Hepatocyte (in vitro differentiated cells): ENCODE measurements around the gene SEMA6A. TPM values are rescaled to one million over a fixed set of nuclear protein-coding genes. Genes with fewer than 3 reads are reported as not detected.

Experiments used
- DNase-seq: peaks from one replicate; pipeline ENCODE4 v3.0.0-alpha.2; 2016; ENCODE audit warnings: low spot score
- H2AFZ ChIP-seq: fragments of 200-600 bp; sonication (generic); 2 replicates; pipeline ENCODE4 v1.6.0; 2016; ENCODE audit warnings: antibody characterized with exemption, mild to moderate bottlenecking
- H3K27ac ChIP-seq: fragments of 200-600 bp; sonication (generic); 2 replicates; pipeline ENCODE4 v1.5.1; 2016; ENCODE audit warnings: mild to moderate bottlenecking
- H3K27me3 ChIP-seq: fragments of 200-600 bp; sonication (generic); 2 replicates; pipeline ENCODE4 v1.6.1; 2016
- H3K36me3 ChIP-seq: fragments of 200-600 bp; sonication (generic); replicated peaks from 2 replicates; pipeline ENCODE4 v1.5.1; 2016; ENCODE audit warnings: low read depth; ENCODE audit not compliant: insufficient read depth
- H3K4me1 ChIP-seq: fragments of 200-600 bp; sonication (generic); 2 replicates; pipeline ENCODE4 v1.5.1; 2016; ENCODE audit warnings: mild to moderate bottlenecking, moderate library complexity; ENCODE audit not compliant: insufficient read depth
- H3K4me2 ChIP-seq: fragments of 200-600 bp; sonication (generic); 2 replicates; pipeline ENCODE4 v1.6.0; 2016
- H3K4me3 ChIP-seq: fragments of 200-600 bp; sonication (generic); 2 replicates; pipeline ENCODE4 v1.5.1; 2016; ENCODE audit warnings: mild to moderate bottlenecking
- H3K79me2 ChIP-seq: fragments of 200-600 bp; sonication (generic); 2 replicates; pipeline ENCODE4 v1.6.0; 2017; ENCODE audit warnings: mild to moderate bottlenecking
- H3K9me2 ChIP-seq: fragments of 200-600 bp; sonication (generic); replicated peaks from 2 replicates; pipeline ENCODE4 v1.6.0; 2017; ENCODE audit warnings: mild to moderate bottlenecking; ENCODE audit not compliant: insufficient read depth
- H3K9me3 ChIP-seq: fragments of 200-600 bp; sonication (generic); 2 replicates; pipeline ENCODE4 v1.5.1; 2016; ENCODE audit warnings: low read depth, mild to moderate bottlenecking
- H4K20me1 ChIP-seq: fragments of 200-600 bp; sonication (generic); 2 replicates; pipeline ENCODE4 v1.6.0; 2016; ENCODE audit warnings: mild to moderate bottlenecking; ENCODE audit not compliant: insufficient read depth, poor library complexity, severe bottlenecking
- EZH2 ChIP-seq: fragments of 200-600 bp; sonication (generic); IDR thresholded peaks from 2 replicates; pipeline ENCODE4 v1.6.1; 2016; ENCODE audit warnings: antibody characterized with exemption, mild to moderate bottlenecking, borderline replicate concordance
- EZH2phosphoT487 ChIP-seq: fragments of 200-600 bp; sonication (generic); IDR thresholded peaks from one replicate; pipeline ENCODE4 v1.6.1; 2018; ENCODE audit warnings: antibody characterized with exemption, mild to moderate bottlenecking, low read depth, moderate library complexity; ENCODE audit not compliant: unreplicated experiment, severe bottlenecking
- WGBS: methylation state at CpG from one replicate; pipeline ENCODE4 v1.1.6; 2016; ENCODE audit warnings: low lambda C conversion rate; ENCODE audit errors: missing lambda C conversion rate; 5-methylcytosine and 5-hydroxymethylcytosine counted together
- polyA plus RNA-seq: library from polyadenylated mRNA; unstranded; fragments of >200 nt; fragmentation: Nextera tagmentation; extraction: Ambion mirVana; gene quantifications from 2 replicates; pipeline ENCODE4 v1.2.1, GENCODE V29; 2016
- total RNA-seq: library from RNA; depleted of rRNA; stranded (reverse); fragments of >200 nt; gene quantifications from 2 replicates; pipeline ENCODE4 v1.2.3, GENCODE V29; 2014
- TF ChIP-seq, protein P1 (sequence below): fragments of 200-600 bp; sonication (generic); IDR thresholded peaks from 2 replicates; pipeline ENCODE4 v1.5.1; 2016; ENCODE audit warnings: antibody characterized with exemption, mild to moderate bottlenecking; ENCODE audit not compliant: poor library complexity

The SEMA6A gene
- total and polyA plus RNA-seq, 2 experiments from 2014 or later, result 38.2 to 68.6 TPM

DNA sequence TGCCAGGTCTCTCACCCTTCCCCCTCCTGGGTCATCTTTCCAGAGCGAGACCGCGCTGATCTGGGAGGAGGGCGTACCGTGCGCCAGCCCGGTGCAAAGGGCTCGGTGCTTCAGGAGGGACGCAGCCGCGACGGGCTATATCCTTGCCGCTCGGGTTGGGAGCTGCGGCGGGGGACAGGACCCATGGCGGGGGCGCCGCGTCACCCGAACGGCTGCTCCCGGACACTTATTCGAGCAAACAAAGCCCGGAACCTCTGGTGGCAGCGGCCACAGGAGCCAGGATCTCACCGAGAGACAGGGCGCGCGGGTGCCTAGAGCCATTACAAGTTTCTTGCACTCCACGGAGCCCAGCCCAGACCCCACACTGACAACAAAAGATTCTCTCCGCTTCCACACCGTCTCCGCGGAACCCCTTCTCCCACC, 1.3 kb downstream of the SEMA6A start:
- TF ChIP-seq EZH2 (no peak), EZH2phosphoT487 (no peak)
- TF ChIP-seq, protein P1, sequence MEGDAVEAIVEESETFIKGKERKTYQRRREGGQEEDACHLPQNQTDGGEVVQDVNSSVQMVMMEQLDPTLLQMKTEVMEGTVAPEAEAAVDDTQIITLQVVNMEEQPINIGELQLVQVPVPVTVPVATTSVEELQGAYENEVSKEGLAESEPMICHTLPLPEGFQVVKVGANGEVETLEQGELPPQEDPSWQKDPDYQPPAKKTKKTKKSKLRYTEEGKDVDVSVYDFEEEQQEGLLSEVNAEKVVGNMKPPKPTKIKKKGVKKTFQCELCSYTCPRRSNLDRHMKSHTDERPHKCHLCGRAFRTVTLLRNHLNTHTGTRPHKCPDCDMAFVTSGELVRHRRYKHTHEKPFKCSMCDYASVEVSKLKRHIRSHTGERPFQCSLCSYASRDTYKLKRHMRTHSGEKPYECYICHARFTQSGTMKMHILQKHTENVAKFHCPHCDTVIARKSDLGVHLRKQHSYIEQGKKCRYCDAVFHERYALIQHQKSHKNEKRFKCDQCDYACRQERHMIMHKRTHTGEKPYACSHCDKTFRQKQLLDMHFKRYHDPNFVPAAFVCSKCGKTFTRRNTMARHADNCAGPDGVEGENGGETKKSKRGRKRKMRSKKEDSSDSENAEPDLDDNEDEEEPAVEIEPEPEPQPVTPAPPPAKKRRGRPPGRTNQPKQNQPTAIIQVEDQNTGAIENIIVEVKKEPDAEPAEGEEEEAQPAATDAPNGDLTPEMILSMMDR, result no peak
- Histone ChIP-seq H3K27me3 (no peaks in the 10 kb centered on the region), H3K4me1 (peaks cover 7% of the 10 kb centered on the region), H2AFZ (peak overlapping the region; percentile 47), H3K4me2 (peak overlapping the region; percentile 92), H3K36me3 (no peaks in the 10 kb centered on the region), H3K27ac (peak overlapping the region; percentile 85), H3K4me3 (peak overlapping the region; percentile 97), H3K79me2 (peaks cover 62% of the 10 kb centered on the region), H3K9me2 (no peaks in the 10 kb centered on the region), H4K20me1 (peaks cover 37% of the 10 kb centered on the region), H3K9me3 (no peaks in the 10 kb centered on the region)
- DNase-seq, result peak; percentile 61
- under 1% methylated on average over 32 of the region's 35 CpGs for WGBS

DNA sequence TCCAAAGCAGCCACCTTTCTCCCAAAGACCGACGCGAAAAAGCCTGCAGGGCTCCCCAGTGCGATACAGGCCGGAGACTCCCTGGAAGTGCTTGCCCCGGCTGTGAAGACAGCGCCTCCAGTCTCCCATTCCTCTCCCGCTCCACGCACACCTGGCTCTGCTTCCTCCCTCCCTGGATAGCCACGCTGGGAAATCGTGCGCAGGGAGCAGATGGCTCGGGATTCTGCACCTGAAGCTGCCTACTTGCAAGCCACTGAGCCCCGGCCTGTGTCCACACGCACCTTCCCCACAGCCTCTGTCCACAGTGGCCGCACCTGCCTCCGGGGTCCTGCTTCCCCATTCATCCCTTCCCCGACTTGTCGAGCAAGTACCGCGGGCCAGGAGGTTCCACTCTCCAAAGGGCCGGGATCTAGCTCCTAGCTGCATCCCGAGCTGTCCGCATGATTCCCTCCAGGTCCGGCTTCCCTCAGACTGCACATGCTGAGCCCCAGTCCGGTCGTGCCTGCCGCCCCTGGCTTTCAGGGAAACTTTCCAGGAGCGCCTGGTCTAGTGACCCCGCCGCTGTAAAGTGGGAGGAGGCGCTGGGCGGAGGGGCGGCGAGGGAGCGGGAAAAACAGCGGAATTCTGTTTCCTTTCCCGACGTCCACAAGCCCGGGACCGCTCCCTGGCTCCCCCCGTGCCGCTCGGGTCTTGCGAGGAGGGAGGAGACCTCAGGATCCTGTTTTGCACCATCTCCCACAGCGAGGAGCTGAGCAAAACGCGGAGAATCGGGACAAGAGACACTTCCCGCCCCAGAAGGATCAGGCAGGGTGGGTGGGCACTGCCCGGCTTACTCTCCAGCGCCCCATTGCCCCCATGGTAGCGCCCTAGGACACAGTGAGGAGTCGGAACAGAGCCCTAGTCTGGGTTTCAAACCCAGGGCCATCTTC, 2.0 kb downstream of the SEMA6A start:
- Histone ChIP-seq H3K9me2 (no peaks in the 10 kb centered on the region), H2AFZ (peak overlapping the region; percentile 47), H4K20me1 (peaks cover 44% of the 10 kb centered on the region), H3K4me3 (peak overlapping the region; percentile 97), H3K4me1 (peaks cover 7% of the 10 kb centered on the region), H3K36me3 (no peaks in the 10 kb centered on the region), H3K27ac (peak overlapping the region; percentile 85), H3K79me2 (peaks cover 68% of the 10 kb centered on the region), H3K9me3 (no peaks in the 10 kb centered on the region), H3K27me3 (no peaks in the 10 kb centered on the region), H3K4me2 (peak overlapping the region; percentile 92)
- TF ChIP-seq, protein P1, result no peak
- TF ChIP-seq EZH2 (no peak), EZH2phosphoT487 (no peak)
- peak; percentile 59 for DNase-seq
- WGBS, result 1% methylated on average over 48 of the region's 54 CpGs

DNA sequence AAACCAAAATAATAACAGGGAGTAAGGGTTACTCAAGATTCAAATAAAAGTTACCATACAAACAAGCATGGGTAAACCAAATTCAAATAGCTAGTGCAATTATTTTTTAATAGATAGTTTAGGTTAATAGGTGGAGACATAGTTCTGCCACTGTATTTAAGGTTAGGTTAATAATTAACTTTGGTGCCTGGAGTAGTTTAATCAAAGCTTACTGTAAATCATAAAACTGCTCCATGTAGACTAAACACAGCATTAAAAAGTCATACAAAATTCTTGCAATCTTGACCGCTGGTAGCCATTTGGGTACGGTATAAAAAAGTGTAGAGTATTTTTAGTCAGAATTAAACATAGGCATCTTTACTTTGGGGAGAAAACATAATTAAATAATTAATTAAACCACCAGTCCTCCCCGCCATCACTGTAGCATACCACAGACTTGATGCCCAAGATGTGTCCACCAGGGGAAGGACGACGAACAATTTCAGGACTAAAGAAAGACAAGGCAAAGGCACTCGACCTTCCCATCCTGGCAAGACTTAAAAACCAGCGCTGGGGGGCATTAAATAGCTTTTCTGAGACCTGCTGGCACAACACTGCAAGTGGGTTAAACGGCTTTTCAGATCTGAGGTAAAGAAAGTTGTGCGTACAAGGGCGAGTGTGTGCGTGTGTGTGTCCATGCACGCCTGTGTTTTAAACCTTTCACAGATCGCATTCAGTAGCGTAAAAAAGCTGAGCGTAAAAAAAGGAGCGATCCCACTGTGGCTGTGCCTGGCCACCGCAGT, 2.9 kb downstream of the SEMA6A start:
- H3K4me1 ChIP-seq, result peaks cover 8% of the 10 kb centered on the region
- H3K27me3 ChIP-seq, result no peaks in the 10 kb centered on the region
- DNase-seq, result peak; percentile 39
- H3K4me3 ChIP-seq, result peak overlapping the region; percentile 97
- H3K27ac ChIP-seq, result peak overlapping the region; percentile 85
- no peaks in the 10 kb centered on the region for H3K9me3 ChIP-seq
- no peak overlapping the region for H2AFZ ChIP-seq
- H3K79me2 ChIP-seq, result peaks cover 77% of the 10 kb centered on the region
- TF ChIP-seq EZH2 (no peak), EZH2phosphoT487 (no peak)
- TF ChIP-seq, protein P1, result no peak
- peaks cover 50% of the 10 kb centered on the region for H4K20me1 ChIP-seq
- H3K9me2 ChIP-seq, result no peaks in the 10 kb centered on the region
- H3K4me2 ChIP-seq, result peak overlapping the region; percentile 92
- WGBS, result 6% methylated on average over 17 of the region's 17 CpGs
- H3K36me3 ChIP-seq, result no peaks in the 10 kb centered on the region
